NB4 (cell line): ENCODE measurements around the gene SLC39A13.

Experiments
- CTCF ChIP-seq: IDR thresholded peaks from one replicate; pipeline ENCODE4 v1.5.1; 2012; ENCODE audit warnings: low read depth, low read length
- MYC ChIP-seq: IDR thresholded peaks from 2 replicates; pipeline ENCODE4 v1.6.1; 2011; ENCODE audit warnings: low read depth, low read length
- POLR2A ChIP-seq: IDR thresholded peaks from 2 replicates; pipeline ENCODE4 v1.6.1; 2011; ENCODE audit warnings: mild to moderate bottlenecking; ENCODE audit not compliant: insufficient read length; ENCODE audit errors: extremely low read depth

GRCh38 chr11:47403135-47403534 is 5.3 kb upstream of the SLC39A13 start:
- TF ChIP-seq CTCF (no peak), POLR2A (no peak), MYC (no peak)
